NAMALWA (cell line): ENCODE data around the gene MTTP.
A peak's percentile ranks its signal among the peaks of the same experiment; 100 is the strongest.

Source experiments
- DNase-seq: peaks from one replicate; pipeline ENCODE4 v3.0.0-alpha.2; 2015; ENCODE audit warnings: low spot score

Gene MTTP

DNA sequence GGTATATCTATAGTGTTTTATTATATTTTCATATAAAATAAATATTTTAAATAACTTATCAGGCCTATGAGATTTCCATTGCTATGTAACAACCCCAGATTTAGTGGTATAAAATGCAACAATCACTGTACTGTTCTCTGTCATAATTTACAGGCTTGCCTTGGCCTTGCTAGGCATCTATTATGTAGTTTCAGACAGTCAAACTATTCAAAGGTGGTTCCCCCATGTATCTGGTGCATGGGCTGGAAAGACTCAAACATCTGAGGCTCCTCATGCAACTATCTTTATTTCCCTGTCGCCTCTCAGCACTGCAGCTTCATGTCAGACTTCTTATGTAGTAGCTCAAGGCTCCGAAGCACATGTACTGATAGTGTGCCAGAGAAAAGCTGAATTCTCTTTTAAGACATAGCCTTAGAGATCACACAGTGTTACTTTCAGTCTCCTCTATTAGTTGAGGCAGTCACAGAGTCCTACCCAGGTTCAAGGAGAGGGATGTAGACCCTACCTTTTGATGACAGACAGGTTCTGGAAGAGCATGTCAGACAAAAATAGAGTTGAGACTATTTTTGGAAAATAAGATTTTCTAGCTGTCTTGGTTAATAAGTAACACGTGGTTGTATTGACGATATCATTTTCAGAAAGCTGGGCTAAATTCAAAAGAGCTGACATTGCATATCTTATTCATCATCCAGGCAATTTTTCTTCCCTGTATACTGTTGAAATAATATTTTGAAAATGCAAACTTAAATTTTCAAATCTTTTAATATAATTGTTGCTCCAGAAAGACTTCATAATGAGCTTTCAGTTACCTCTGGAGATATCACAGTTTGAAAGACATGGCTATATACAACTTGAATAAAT is 19.4 kb downstream of the MTTP start:
- no peak for DNase-seq

DNA sequence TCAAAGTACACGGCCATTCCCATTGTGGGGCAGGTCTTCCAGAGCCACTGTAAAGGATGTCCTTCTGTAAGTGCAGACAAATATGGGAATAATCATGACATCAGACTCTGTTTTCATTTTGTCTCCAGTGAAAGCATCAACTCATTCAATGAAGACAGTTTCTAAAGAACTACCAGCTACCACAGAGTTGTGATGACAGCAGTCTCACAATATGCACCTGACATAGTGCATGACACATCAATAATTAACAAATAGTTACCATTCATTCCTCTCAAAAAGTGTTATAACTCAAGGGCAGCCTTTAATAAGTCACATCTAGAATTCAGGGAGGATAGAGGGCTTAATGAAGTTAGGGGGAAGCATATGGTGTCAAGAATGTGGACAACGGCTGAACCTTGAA is 20.2 kb downstream of the MTTP start:
- DNase-seq = no peak

DNA sequence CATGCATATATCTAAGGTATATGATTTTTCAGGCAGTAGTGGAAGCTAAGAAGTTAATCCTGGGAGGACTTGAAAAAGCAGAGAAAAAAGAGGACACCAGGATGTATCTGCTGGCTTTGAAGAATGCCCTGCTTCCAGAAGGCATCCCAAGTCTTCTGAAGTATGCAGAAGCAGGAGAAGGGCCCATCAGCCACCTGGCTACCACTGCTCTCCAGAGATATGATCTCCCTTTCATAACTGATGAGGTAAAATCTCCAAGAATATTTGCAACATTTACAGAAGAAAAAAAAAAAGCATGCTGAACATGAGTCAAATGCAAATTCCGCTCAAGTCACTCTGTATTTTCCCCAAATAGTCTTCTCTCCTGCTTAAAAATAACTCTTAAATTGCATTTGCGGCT is 32.1 kb downstream of the MTTP start:
- no peak for DNase-seq

DNA sequence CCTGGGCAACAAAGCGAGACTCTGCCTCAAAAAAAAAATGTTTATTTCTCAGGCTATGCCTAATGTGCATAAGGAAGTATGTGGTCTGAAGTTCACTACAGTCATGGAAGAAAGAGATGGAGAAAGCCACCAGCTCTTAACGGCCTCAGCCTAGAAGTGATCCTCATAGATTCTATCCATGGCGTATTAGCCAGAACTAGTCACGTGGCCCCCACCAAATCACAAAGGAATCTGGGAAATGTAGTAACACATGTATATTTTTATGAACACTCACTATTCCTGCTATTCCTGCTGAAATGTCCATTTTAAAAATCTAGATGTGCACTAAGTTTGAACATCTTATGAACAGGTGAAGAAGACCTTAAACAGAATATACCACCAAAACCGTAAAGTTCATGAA is 33.8 kb downstream of the MTTP start:
- DNase-seq = no peak

DNA sequence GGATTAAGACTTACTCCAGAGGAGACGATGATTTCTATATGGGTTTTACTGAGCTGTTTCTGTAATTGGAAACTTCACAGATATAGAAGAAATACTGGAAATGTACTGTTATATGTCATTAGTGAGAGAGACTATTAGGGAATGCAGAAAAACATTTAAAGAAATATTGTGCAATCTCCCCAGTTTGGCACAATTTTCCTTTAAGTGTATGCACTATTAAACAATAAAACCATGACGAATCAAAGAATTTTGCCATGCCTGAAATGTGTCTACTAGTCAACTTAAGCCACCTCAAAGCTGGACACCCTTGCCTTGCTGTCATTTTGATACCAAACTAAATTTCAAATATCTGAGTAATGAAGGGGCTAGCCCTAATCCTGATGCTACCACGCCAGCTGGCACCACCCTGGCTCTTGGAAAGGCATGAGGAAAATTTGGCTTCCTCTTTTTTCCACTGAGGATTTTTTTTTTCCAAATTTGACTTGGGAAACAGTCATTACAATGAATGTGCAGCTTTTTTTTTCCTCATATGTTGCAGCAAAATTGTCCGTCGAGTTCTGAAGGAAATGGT is 36.1 kb downstream of the MTTP start:
- DNase-seq = no peak

DNA sequence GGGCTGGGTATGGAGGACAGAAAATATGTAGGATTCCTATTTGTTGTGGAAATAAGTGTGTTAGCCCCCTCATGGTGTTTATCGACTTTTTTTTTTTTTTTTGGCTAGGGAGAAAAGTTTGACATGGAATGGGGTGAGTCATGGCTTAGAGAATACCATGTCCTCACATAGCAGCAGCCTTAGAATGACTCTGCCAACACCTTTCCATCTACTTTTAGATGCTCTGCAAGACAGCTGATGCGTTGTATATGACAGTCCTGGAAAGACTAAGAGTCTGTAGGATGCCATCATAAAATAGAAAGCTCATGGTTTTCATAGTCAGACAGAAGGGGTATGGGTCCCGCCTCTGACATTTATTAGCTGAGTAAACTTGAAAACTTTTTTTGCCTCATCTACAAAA is 37.7 kb downstream of the MTTP start:
- DNase-seq = no peak

DNA sequence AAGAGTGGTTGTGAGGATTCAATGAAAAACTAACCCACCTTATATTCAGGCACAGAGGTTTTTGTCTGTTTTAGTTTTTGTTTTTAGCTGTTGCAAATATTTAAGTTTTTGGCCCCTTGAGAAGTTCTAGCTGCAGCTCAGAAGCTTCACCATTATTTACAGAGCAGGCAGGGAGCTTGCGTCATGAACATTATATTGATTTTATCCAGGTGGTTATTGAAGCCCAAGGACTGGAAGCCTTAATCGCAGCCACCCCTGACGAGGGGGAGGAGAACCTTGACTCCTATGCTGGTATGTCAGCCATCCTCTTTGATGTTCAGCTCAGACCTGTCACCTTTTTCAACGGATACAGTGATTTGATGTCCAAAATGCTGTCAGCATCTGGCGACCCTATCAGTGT is 38.1 kb downstream of the MTTP start:
- DNase-seq = no peak

DNA sequence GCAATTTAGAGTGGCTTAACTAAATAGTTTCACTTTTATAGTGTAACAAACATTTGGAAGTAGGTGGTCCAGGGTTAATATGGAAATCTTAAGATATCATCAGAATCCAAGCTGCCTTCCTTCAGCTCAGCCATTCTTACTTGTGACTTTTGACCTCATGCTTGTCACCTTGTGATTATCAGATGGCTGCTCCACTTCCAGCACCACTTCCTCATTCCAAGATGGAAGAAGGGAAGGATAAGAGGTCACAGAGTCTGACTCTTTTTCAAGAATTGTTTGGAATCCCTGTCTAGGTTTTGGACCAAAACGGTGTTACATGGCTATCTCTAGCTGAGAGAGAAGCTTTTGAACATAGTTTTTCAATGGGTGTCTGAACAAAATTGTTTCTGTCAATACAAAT is 39.9 kb downstream of the MTTP start:
- DNase-seq = no peak

DNA sequence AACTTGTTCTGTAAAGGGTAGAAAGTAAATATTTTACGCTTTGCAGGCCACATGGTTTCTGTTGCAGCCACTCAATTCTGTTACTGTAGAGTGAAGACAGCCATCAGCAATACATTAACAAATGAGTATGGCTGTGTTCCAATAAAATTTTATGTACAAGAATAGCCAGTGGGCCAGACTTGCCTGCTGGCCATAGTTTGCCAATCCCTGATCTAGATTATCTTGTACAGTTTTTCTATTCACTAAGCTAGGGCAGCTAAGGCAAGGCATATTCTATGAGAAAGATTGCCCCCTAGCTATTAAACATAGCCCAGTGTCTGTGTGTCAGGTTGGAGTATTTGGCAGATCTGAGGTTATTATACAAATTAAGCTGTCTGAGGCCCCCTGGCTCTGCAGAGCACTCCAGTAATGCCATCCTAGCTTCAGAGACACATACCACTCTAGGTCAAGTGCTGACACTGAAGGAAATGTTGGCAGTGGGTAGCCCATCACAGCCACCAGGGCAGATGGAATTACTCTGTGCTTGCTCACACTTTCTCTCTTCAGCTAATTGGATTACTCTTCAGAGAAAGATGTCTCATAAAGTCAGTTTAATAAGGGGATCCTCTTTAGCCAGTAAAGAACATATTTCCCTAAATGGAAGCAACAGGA is 40.7 kb downstream of the MTTP start:
- DNase-seq = peak; percentile 7

DNA sequence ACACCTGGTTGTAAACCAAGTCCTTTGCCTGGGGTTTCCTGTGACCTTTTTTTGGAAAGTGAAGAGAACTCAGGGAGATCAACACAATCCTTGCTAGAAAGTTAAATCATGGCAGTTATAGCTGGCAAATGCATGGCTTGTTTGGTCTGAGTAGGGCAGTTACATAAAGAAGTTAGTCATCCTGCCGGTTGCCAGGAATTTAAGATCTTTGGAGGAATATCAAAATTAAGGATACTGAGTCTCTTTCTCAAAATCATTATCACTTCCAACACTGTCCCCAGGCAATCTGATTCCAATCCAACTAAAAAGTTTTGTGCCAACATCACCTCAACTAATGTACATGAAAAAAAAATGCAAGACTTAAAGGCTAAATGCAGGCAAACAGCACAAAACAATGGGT is 42.8 kb downstream of the MTTP start:
- DNase-seq = no peak

DNA sequence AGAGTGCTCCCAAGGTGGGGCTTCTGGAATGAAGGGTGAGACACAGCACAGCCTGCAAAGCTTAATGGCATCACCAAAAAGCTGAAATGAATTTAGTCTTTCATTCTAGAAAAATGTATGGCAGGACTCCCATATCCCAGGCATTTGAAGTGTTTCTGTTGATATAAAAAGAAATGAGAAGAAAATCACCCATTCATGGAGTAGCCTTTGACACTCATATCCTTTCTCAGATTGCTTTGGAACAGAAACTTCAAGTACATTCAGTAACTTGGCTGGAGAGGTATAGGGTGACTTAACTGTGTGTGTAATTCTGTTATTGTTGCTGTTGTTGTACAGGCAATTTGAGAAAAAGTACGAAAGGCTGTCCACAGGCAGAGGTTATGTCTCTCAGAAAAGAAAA is 47.7 kb downstream of the MTTP start:
- DNase-seq = no peak

DNA sequence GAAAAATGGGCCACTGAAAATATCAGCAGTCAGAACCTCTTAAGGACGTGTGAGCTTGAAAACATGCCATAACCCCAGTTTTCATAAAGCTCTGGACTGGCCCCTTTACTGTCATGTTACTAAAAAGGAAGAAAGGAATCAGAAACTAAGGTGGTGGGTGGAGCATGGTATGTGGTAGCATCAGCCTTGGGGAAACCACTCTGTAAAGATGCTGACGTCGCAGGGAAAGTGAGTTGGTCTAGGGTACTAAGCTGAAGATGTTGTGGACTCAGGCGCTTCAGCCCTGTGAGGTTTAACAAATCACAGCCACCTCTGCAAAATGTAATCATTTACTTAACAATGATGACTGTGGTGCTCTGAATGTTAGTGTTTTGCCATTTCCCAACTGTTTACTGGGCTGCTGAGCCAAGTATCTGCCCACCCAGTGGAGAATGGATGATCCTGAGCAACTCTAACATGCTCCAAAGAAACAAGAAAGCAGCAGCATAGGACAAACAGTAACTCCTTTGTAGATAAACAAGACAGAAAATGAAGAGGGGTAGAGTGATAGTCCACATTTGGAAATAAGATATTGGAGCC is 49.6 kb downstream of the MTTP start:
- no peak for DNase-seq

DNA sequence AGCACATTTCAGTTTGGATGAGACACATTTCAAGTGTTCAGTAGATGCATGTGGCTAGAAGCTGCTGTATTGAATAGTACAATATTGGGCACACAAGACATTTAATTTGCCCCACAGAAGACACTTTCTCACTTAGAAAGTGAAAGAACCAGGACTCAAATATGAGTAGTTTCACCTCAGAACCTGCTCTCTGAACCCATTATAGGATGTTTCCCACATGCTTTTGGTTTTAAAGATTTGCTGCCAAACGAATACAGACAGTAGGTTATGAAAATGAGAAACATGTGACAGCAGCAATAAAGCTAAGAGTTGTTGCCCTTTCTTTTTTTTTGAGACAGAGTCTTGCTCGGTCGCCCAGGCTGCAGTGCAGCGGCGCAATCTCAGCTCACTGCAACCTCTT is 50.7 kb downstream of the MTTP start:
- DNase-seq = no peak

DNA sequence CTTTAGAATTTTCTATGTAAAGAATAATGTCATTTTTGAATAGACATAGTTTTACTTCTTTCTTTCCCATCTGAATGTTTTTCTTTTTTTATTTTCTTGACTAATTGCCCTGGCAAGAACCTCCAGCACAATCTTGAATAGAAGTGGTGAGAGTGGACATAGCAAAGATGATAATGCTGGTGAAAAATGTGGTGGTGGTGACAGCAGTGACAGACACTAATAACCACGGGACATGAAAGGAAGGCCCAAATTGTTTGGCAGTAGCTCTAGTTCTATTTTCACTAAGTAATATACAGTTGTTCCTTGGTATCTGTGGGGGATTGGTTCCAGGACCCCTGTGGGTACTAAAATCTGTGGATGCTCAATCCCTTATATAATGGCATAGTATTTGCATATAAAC is 53.4 kb downstream of the MTTP start:
- no peak for DNase-seq

DNA sequence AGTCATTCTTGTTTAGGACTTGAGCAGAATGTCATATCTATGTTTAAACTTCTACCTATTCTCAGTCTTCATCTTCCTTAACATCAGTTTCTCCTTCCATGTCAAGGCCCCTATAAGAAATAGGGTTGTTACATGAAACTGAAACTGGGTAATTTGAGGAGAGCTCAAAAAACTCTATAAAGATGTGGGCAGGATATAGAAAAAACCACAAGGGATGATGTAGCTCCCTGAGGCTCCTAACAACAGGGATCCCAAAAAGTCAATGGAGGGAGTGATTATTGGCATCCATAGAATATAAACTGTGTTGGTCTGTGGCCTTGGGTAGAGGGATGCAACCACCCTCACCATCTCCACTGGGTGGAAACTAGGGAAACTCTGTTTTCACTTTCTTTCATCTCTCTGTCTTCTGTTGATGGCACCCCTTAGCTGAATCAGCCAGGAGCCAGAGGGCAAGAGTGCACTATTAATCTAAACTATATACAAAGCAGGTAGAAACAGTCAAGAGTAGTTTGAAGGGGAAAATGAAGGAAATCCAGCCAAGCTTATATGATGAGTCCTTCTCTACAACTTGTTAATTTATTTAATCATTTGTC is 55.4 kb downstream of the MTTP start:
- no peak for DNase-seq

DNA sequence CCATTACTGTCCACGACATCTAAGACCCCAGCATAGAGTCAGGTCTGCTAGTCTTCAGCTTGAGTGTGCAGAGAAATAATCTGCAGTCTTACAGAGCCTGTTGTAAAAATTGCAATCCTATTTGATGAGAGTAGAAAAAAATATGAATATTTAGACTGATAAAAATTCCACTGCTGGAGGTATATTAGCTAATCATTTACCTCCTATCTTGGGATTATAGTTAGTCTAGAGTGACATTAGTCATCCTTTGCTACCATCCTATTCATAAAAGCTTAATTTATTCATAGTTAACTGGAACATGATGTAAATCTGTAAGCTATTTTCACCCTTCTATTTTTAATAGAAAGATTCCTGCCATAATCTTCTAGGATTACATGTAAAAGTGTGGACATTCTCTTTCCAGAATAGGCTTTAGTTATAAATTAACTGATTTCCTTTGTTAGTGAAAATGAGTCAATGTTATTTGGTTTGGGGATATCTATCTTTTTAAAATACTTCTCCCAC is 56.3 kb downstream of the MTTP start:
- no peak for DNase-seq

DNA sequence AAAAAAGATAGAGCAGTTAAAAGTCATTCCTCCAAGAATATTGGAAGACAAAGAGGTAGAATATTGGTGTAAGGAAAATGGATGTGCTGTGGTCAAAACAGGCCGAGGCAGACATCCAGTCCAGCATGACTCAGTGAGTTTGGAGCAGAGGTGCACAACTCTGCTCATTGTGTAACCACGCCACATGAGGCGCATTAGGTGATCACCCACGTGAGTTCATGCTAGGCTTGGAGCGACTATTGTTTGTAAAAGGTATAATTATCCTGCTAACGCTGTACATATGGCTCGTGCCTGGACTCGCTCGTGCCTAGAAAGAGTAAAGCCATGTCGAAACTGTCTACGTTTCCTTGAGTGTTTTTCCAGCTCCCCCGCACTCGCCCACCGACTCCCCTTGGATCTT is 59.1 kb downstream of the MTTP start:
- DNase-seq = no peak

DNA sequence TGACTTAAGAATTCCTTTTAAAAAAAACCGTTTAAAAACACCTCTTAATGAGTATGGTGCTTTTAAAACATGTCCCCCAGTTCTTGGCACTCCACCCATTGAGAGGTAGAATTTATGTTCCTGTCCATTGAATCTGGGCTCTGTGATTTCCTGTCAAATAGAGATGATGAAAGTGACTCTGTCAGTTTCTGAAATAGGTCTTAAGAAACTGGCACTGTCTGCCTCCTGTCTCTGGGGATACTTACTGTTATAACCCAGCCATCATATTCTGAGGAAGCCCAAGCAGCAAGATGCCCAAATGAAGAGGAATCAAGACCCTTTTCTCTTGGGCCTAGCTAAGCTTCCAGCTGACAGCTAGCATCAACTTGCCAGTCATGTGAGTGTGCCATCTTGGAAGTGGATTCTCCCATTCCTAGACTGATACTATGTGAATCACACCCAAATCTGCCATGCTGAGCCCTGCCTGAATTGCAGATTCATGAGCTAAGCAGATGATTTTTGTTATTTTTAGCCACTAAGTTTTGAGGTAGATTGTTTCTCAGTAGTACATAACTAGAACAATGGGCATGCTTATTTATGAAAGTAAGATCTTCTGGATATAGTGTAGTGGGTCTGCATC is 60.2 kb downstream of the MTTP start:
- no peak for DNase-seq

DNA sequence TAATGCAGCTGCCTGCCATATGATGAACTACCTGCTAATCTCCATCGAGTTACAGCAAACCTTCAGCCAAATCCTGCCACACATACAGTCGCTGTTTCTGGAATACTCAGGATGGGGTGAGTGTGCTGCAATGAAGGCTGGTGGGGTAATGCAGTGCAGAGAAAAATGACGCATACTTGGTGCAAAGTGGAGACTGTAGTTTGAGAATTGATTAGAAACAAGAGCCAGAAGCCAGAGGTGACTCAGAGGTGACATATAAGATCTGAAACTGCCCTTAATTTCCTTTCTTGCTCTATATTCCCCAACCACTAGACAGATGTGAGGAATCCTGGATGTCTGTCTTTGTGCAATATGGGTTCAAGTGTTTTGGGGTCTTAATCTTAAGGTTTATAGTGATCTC is 61.0 kb downstream of the MTTP start:
- DNase-seq = no peak

DNA sequence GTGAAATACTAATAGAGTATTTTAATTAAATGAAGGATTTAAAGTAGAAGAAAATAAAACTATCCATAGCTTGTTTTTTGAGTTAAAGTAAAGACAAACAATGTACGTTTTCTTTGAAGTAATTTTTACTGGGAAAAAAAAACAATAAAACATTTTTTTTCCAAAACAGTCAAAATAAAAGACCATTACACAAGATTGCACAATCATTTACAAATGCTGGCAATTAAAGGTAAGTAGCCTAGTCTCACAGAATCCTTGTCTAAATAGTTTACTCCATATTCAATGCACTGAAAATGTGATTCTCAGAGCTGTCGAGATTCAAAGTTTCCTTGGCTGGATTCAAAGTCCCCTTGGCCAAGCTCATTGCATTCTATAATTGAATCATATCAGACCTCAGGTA is 61.8 kb downstream of the MTTP start:
- DNase-seq = no peak

DNA sequence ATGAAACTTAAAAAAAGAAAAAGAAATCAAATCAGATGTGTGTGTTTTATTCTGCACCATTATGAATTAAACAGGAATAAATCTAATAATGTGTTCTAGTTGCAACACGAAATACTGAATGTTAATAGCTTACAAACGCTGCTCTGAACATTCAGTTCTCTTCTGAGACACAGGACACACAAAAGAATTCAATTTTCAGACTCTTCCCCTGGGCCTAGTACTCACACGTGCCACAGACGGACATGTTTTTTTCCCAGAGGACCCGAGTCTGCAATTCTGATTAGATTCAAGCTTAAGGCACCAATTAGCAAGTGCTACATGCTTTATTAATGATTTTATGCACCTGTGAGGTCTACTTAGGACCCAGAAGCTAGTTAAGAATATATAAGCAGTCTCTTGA is 62.5 kb downstream of the MTTP start:
- DNase-seq = no peak

DNA sequence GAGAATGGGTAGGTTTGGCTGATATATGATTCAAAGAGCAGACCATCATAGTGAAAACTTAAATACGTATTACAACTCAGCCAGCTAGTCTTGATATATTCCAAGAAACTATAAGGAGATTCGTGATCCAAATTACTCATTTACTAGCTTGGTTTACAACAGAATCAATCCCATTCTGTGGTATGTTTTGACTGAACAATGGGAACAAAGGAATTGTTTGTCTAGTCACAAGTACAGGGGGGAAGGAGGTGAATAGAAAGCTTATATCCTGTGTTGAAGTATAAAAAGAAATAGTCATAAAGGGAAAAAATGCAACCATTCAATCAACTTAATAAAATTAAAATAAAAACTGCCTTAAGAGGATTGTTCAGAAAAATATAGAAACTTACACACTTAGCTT is 66.1 kb downstream of the MTTP start:
- no peak for DNase-seq
